Thyroid gland (tissue), 4 donors: Measurements from ENCODE around the gene GRXCR2. TPM values are rescaled to one million over a fixed set of nuclear protein-coding genes. Genes with fewer than 3 reads are reported as not detected.

Experiments used
- DNase-seq, 2 donors: peaks; one replicate each; pipeline ENCODE4 v3.0.0-alpha.2; 2019
- H3K27ac ChIP-seq, 3 donors: fragments of 200-600 bp; sonication (generic); 1 replicate in 2 of 3; 2 replicates in 1 of 3; pipeline ENCODE4 v1.5.1; 2016 to 2019; ENCODE audit warnings: mild to moderate bottlenecking in 1 of 3, moderate library complexity in 1 of 3
- H3K27me3 ChIP-seq: fragments of 200-600 bp; sonication (generic); one replicate; pipeline ENCODE4 v1.5.1; 2019
- H3K36me3 ChIP-seq, 2 donors: fragments of 200-600 bp; sonication (generic); one replicate each; pipeline ENCODE4 v1.5.1; 2016 to 2019
- H3K4me1 ChIP-seq, 2 donors: fragments of 200-600 bp; sonication (generic); one replicate each; pipeline ENCODE4 v1.5.1; 2017 to 2019
- H3K4me3 ChIP-seq, 3 donors: fragments of 200-600 bp; sonication (generic); replicated peaks in 1 of 3; 1 replicate in 2 of 3; 2 replicates in 1 of 3; pipeline ENCODE4 v1.5.1; 2016; ENCODE audit warnings: mild to moderate bottlenecking in 1 of 3
- H3K9me3 ChIP-seq: fragments of 200-600 bp; sonication (generic); one replicate; pipeline ENCODE4 v1.5.1; 2017
- CTCF ChIP-seq, 6 experiments: fragments of 200-600 bp in 3 of 6; fragments of 450-650 bp in 3 of 6; sonication (generic) in 3 of 6; IDR thresholded peaks; one replicate each; pipeline ENCODE4 v1.5.1; 2016 to 2019; ENCODE audit warnings: antibody characterized with exemption in 6 of 6, mild to moderate bottlenecking in 2 of 6, inconsistent platforms in 1 of 6, moderate library complexity in 1 of 6
- POLR2A ChIP-seq, 2 donors: fragments of 450-650 bp; IDR thresholded peaks; one replicate each; pipeline ENCODE4 v1.6.1; 2017; ENCODE audit warnings: antibody characterized with exemption in 2 of 2, mild to moderate bottlenecking in 2 of 2, moderate library complexity in 1 of 2
- WGBS, 2 donors: methylation state at CpG; one replicate each; pipeline ENCODE4 v1.1.5; 2017; 5-methylcytosine and 5-hydroxymethylcytosine counted together
- intact Hi-C: fragments of 100-400 bp; cut with DNase I; formaldehyde crosslinking; loops from one replicate; pipeline ENCODE4 v1.15.1; 2023
- total RNA-seq, 4 donors: library from RNA; depleted of rRNA; stranded (reverse); fragments of >200 nt; gene quantifications; one replicate each; pipeline ENCODE4 v1.2.3, GENCODE V29; 2016

GRXCR2 gene
- total RNA-seq, 4 donors from 2014 or later, result 0.13 TPM; not detected in 3

GRCh38 chr5:145811834-145812625 is 60.8 kb downstream of the GRXCR2 start:
- TF ChIP-seq CTCF (IDR thresholded peaks at IDR 0.05) (peak in 1 of 6 experiments; percentile 14), POLR2A (IDR thresholded peaks at IDR 0.05) (no peak)
- DNase-seq, result no peak
- Histone ChIP-seq H3K4me3 (no peak overlapping the region), H3K27ac (no peak overlapping the region), H3K4me1 (no peaks in the 10 kb centered on the region), H3K9me3 (no peaks in the 10 kb centered on the region), H3K36me3 (no peaks in the 10 kb centered on the region), H3K27me3 (no peaks in the 10 kb centered on the region)
- intact Hi-C loops, result no loop called here
- WGBS, 2 donors, result 79 to 82% methylated on average over 3 of the region's 3 CpGs

Other genes with a start within 250 kb of the GRXCR2 start
- gene PRELID2, start 37.7 kb downstream of the GRXCR2 start, total RNA-seq, result 10 to 100 TPM; 11.5 to 27.9 (median 21.4) TPM
- 10 to 100 TPM in 3 of 4 donors, 1 to 10 TPM in 1; 3.1 to 20.8 (median 14.3) TPM for gene SH3RF2, start 63.6 kb upstream of the GRXCR2 start, total RNA-seq
- not detected for gene PLAC8L1, start 232.6 kb upstream of the GRXCR2 start, total RNA-seq